Rectal smooth muscle tissue (tissue), 1 donor: ENCODE results near the gene BIRC2.

ENCODE experiments used
- H3K27ac ChIP-seq: one replicate; pipeline ENCODE4 v1.7.0; 2013; ENCODE audit warnings: low read depth, low read length, inconsistent platforms
- H3K27me3 ChIP-seq: one replicate; pipeline ENCODE4 v1.7.0; 2013; ENCODE audit warnings: low read length; ENCODE audit not compliant: control insufficient read depth, insufficient read depth
- H3K36me3 ChIP-seq: one replicate; pipeline ENCODE4 v1.7.0; 2013; ENCODE audit warnings: low read length; ENCODE audit not compliant: control insufficient read depth, insufficient read depth
- H3K4me1 ChIP-seq: one replicate; pipeline ENCODE4 v1.7.0; 2013; ENCODE audit warnings: low read length; ENCODE audit not compliant: control insufficient read depth, insufficient read depth
- H3K4me3 ChIP-seq: one replicate; pipeline ENCODE4 v1.7.0; 2013; ENCODE audit warnings: low read length
- H3K9ac ChIP-seq: one replicate; pipeline ENCODE4 v1.7.0; 2013; ENCODE audit warnings: low read length

The BIRC2 gene

GRCh38 chr11:102399189-102399588, 52.2 kb downstream of the BIRC2 start:
- H3K4me3 ChIP-seq = no peak overlapping the region
- H3K9ac ChIP-seq = no peak overlapping the region
- H3K36me3 ChIP-seq = peaks cover 8% of the 10 kb centered on the region
- H3K27ac ChIP-seq = no peak overlapping the region
- H3K27me3 ChIP-seq = no peaks in the 10 kb centered on the region
- peaks cover 2% of the 10 kb centered on the region for H3K4me1 ChIP-seq

DNA sequence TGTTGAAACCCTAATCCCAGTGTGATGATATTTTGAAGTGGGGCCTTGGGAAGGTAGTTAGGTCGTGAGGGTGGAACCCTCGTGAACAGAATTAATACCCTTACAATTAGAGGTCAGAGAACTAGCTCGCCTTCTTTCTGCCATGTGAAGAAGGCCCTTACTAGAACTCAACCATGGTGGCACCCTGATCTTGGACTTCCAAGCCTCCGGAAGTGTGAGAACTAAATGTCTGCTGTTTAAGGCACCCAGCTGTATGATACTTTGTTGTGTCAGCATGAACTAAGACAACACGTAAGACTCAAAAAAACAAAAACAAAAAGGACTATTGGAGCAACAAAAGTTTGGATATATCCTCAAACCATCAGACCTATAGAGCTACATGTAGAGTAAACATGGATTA, 53.6 kb downstream of the BIRC2 start:
- no peak overlapping the region for H3K4me3 ChIP-seq
- H3K36me3 ChIP-seq = peaks cover 8% of the 10 kb centered on the region
- peaks cover 2% of the 10 kb centered on the region for H3K4me1 ChIP-seq
- H3K9ac ChIP-seq = no peak overlapping the region
- no peaks in the 10 kb centered on the region for H3K27me3 ChIP-seq
- H3K27ac ChIP-seq = no peak overlapping the region

- no peak overlapping the region for H3K27ac ChIP-seq
- H3K4me1 ChIP-seq = peaks cover 1% of the 10 kb centered on the region
- no peak overlapping the region for H3K9ac ChIP-seq
- H3K36me3 ChIP-seq = peaks cover 8% of the 10 kb centered on the region
- H3K4me3 ChIP-seq = no peak overlapping the region
- no peaks in the 10 kb centered on the region for H3K27me3 ChIP-seq
Measured at GRCh38 chr11:102401905-102402304, 54.9 kb downstream of the BIRC2 start.

- no peaks in the 10 kb centered on the region for H3K4me1 ChIP-seq
- no peaks in the 10 kb centered on the region for H3K27me3 ChIP-seq
- no peak overlapping the region for H3K9ac ChIP-seq
- no peak overlapping the region for H3K4me3 ChIP-seq
- H3K36me3 ChIP-seq = peaks cover 8% of the 10 kb centered on the region
- no peak overlapping the region for H3K27ac ChIP-seq
Measured at GRCh38 chr11:102402548-102402947, 55.5 kb downstream of the BIRC2 start.

GRCh38 chr11:102405501-102405900, 58.5 kb downstream of the BIRC2 start:
- H3K4me3 ChIP-seq = no peak overlapping the region
- H3K36me3 ChIP-seq = peaks cover 5% of the 10 kb centered on the region
- no peak overlapping the region for H3K27ac ChIP-seq

DNA sequence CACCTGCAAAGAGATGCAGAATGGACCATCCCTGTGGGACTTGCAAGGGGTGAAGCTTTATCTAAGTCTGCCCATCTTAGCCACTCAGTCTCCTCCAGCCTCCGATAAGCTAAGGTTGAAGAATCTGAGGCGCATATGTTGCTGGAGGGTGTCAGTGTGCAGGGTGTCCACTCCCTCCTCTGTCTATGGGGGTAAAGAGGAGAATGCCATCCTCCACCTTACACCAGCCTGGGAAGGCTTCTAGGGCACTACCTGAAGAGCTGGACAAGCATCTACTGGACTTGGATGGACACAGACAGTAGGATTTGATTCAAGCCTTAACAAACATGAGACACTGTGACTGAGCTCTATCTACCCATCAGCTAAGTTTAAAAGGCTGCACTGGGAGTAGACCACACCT, 59.1 kb downstream of the BIRC2 start:
- Histone ChIP-seq H3K27ac (no peak overlapping the region), H3K9ac (no peak overlapping the region), H3K4me1 (peaks cover 9% of the 10 kb centered on the region), H3K36me3 (peaks cover 2% of the 10 kb centered on the region), H3K27me3 (no peaks in the 10 kb centered on the region), H3K4me3 (no peak overlapping the region)

More at GRCh38 chr11:102405501-102405900, 58.5 kb downstream of the BIRC2 start:
- Histone ChIP-seq H3K27me3 (no peaks in the 10 kb centered on the region), H3K4me1 (peaks cover 6% of the 10 kb centered on the region), H3K9ac (no peak overlapping the region)

DNA sequence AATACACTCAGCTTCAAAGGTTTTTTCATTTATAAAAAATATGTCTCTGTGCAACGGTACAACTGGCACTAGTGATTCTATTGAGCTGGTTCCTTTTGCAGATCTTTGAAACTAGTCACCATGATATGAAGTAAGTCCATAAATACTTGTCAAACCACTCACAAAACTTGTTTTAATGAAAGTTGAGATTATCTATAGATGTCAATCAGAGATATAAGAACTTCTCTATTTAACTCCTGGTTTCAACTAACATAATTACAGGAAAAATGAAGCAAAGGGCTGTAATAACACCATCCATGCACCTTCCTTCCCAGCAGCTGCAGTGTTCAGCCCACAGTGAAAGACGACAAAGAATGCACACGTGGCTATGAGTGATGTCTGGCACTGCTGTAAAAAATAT, 60.9 kb downstream of the BIRC2 start:
- Histone ChIP-seq H3K9ac (no peak overlapping the region), H3K4me1 (peaks cover 9% of the 10 kb centered on the region), H3K27ac (no peak overlapping the region), H3K4me3 (no peak overlapping the region), H3K27me3 (no peaks in the 10 kb centered on the region), H3K36me3 (peaks cover 2% of the 10 kb centered on the region)

GRCh38 chr11:102408339-102408738, 61.3 kb downstream of the BIRC2 start:
- no peak overlapping the region for H3K9ac ChIP-seq
- no peaks in the 10 kb centered on the region for H3K27me3 ChIP-seq
- no peak overlapping the region for H3K27ac ChIP-seq
- H3K36me3 ChIP-seq = peaks cover 2% of the 10 kb centered on the region
- H3K4me1 ChIP-seq = peaks cover 9% of the 10 kb centered on the region
- H3K4me3 ChIP-seq = no peak overlapping the region

- peaks cover 2% of the 10 kb centered on the region for H3K36me3 ChIP-seq
- H3K9ac ChIP-seq = no peak overlapping the region
- H3K4me3 ChIP-seq = no peak overlapping the region
- H3K27me3 ChIP-seq = no peaks in the 10 kb centered on the region
- peak overlapping the region; percentile 27 for H3K27ac ChIP-seq
- peaks cover 9% of the 10 kb centered on the region for H3K4me1 ChIP-seq
Measured at GRCh38 chr11:102410382-102410784, 63.4 kb downstream of the BIRC2 start.

DNA sequence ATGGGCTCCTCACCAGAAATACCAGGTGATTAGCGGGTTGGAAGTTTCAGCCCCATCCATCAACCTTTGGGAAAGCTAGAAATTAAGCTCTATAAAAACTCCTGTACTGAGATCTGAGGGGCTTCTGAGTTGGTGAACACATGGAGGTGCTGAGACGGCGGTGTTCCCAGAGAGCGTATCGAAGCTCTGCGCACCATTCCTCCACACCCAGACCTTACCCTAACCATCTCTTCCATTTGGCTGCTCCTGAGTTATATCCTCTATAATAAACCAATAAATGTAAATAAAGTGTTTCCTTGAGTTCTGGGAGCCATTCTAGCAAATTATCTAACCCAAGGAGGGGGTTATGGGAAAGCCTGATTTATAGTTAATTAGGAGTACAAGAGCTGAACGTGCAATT, 64.1 kb downstream of the BIRC2 start:
- Histone ChIP-seq H3K27ac (no peak overlapping the region), H3K27me3 (no peaks in the 10 kb centered on the region), H3K4me1 (peaks cover 9% of the 10 kb centered on the region), H3K4me3 (no peak overlapping the region), H3K9ac (no peak overlapping the region), H3K36me3 (peaks cover 2% of the 10 kb centered on the region)

GRCh38 chr11:102413497-102413896, 66.5 kb downstream of the BIRC2 start:
- H3K9ac ChIP-seq = no peak overlapping the region
- no peak overlapping the region for H3K4me3 ChIP-seq
- peaks cover 9% of the 10 kb centered on the region for H3K4me1 ChIP-seq
- H3K27me3 ChIP-seq = no peaks in the 10 kb centered on the region
- no peak overlapping the region for H3K27ac ChIP-seq
- H3K36me3 ChIP-seq = peaks cover 2% of the 10 kb centered on the region

DNA sequence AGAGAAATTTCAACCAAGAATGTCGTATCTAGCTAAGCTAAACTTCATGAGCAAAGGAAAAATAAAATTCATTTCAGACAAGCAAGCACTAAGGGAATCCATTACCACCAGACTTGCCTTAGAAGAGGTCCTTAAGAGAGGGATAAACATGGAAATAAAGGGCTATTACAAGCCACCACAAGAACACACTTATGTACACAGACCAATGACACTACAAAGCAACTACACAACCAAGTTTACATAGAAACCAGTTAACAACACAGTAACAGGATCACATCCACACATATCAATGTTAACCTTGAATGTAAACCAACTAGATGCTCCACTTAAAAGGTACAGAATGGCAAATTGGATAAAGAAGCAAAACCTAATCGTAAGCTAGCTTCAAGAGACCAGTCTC, 67.5 kb downstream of the BIRC2 start:
- H3K4me3 ChIP-seq = no peak overlapping the region
- peaks cover 9% of the 10 kb centered on the region for H3K4me1 ChIP-seq
- H3K36me3 ChIP-seq = peaks cover 2% of the 10 kb centered on the region
- H3K9ac ChIP-seq = no peak overlapping the region
- no peaks in the 10 kb centered on the region for H3K27me3 ChIP-seq
- H3K27ac ChIP-seq = no peak overlapping the region

DNA sequence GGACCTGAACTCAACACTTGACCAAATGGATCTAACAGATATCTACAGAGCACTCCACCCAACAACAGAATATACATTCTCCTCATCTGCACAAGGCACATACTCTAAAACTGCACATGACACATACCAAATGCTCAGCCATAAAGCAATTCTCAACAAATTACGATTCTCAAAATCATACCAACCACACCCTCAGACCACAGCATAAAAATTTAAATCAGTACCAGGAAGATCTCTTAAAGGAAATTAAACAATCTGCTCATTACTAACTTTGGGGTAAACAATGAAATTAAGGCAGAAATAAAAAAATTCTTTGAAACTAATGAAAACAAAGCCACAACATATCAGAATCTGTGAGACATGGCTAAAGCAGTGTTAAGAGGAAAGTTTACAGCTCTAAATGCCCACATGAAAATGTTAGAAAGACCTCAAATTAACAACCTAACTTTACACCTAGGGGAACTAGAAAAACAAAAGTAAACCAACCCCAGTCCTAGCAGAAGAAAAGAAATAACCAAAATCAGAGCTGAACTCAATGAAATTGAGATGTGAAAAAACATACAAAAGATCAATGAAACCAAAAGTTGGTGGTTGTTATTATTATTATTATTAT, 68.4 kb downstream of the BIRC2 start:
- H3K27me3 ChIP-seq = no peaks in the 10 kb centered on the region
- no peak overlapping the region for H3K27ac ChIP-seq
- peaks cover 6% of the 10 kb centered on the region for H3K4me1 ChIP-seq
- peaks cover 2% of the 10 kb centered on the region for H3K36me3 ChIP-seq
- no peak overlapping the region for H3K4me3 ChIP-seq
- no peak overlapping the region for H3K9ac ChIP-seq
